Measurements from ENCODE around the gene CA7.
A peak's percentile ranks its signal among the peaks of the same experiment; 100 is the strongest.
"Not testable (repeated sequence)": the region's sequence is repeated elsewhere in the genome, so short reads cannot be mapped to it uniquely, and the experiment has no call there.

CA7 gene

GRCh38 chr16:66873685-66874055 is 29.5 kb downstream of the CA7 start:
- no peak for DNase-seq (ENCODE audit: low read depth in 2 of 2)

- no peak for DNase-seq (ENCODE audit: low read depth in 2 of 2)
Observed at GRCh38 chr16:66874079-66874775, 30.0 kb downstream of the CA7 start.

GRCh38 chr16:66878067-66878466 is 33.9 kb downstream of the CA7 start:
- peak in 1 of 2 donors; percentile 37 for DNase-seq (ENCODE audit: low read depth in 2 of 2)

- peak; percentile 73 to 80 for DNase-seq (ENCODE audit: low read depth in 2 of 2)
Observed at GRCh38 chr16:66880288-66881013, 36.2 kb downstream of the CA7 start, which contains the start of gene PDP2. TSS of gene PDP2 (plus strand) at chr16:66880515. CDS start at chr16:66884285, 3,770 bp downstream.

GRCh38 chr16:66881014-66881417 is 36.8 kb downstream of the CA7 start:
- no peak for DNase-seq (ENCODE audit: low read depth in 2 of 2)

- DNase-seq (ENCODE audit: low read depth in 2 of 2), result no peak
Observed at GRCh38 chr16:66881560-66881959, 37.3 kb downstream of the CA7 start.

- no peak for DNase-seq (ENCODE audit: low read depth in 2 of 2)
Observed at GRCh38 chr16:66881964-66882508, 37.8 kb downstream of the CA7 start.

- no peak for DNase-seq (ENCODE audit: low read depth in 2 of 2)
Observed at GRCh38 chr16:66882702-66883101, 38.5 kb downstream of the CA7 start.

- DNase-seq (ENCODE audit: low read depth in 2 of 2), result no peak
Observed at GRCh38 chr16:66885491-66885890, 41.3 kb downstream of the CA7 start.

- DNase-seq (ENCODE audit: low read depth in 2 of 2), result no peak
Observed at GRCh38 chr16:66886321-66886720, 42.1 kb downstream of the CA7 start.

- DNase-seq (ENCODE audit: low read depth in 2 of 2), result no peak
Observed at GRCh38 chr16:66886914-66887313, 42.7 kb downstream of the CA7 start.

- no peak for DNase-seq (ENCODE audit: low read depth in 2 of 2)
Observed at GRCh38 chr16:66888647-66889615, 44.7 kb downstream of the CA7 start.

GRCh38 chr16:66889622-66890021 is 45.4 kb downstream of the CA7 start:
- DNase-seq (ENCODE audit: low read depth in 2 of 2), result no peak

- DNase-seq (ENCODE audit: low read depth in 2 of 2), result no peak
Observed at GRCh38 chr16:66890799-66891198, 46.6 kb downstream of the CA7 start.

GRCh38 chr16:66891360-66891759 is 47.1 kb downstream of the CA7 start:
- no peak for DNase-seq (ENCODE audit: low read depth in 2 of 2)

GRCh38 chr16:66891797-66892196 is 47.6 kb downstream of the CA7 start:
- no peak for DNase-seq (ENCODE audit: low read depth in 2 of 2)

GRCh38 chr16:66894055-66894454 is 49.8 kb downstream of the CA7 start:
- no peak for DNase-seq (ENCODE audit: low read depth in 2 of 2)

- DNase-seq (ENCODE audit: low read depth in 2 of 2), result peak in 1 of 2 donors; percentile 31
Observed at GRCh38 chr16:66894948-66895688, 50.9 kb downstream of the CA7 start.

- DNase-seq (ENCODE audit: low read depth in 2 of 2), result no peak
Observed at GRCh38 chr16:66895689-66895979, 51.4 kb downstream of the CA7 start.

GRCh38 chr16:66895999-66896398 is 51.8 kb downstream of the CA7 start:
- no peak for DNase-seq (ENCODE audit: low read depth in 2 of 2)

GRCh38 chr16:66896682-66897081 is 52.5 kb downstream of the CA7 start:
- DNase-seq (ENCODE audit: low read depth in 2 of 2), result not testable (repeated sequence)

Measured in stimulated activated CD8-positive, alpha-beta memory T cell treated with anti-CD3 and anti-CD28 coated beads, Interleukin-15, amount 100 ng/mL, for 4 hours (primary cell).